BJ (cell line): ENCODE measurements around the gene FRMD3. TPM values are rescaled to one million over a fixed set of nuclear protein-coding genes. Genes with fewer than 3 reads are reported as not detected.
A peak's percentile ranks its signal among the peaks of the same experiment; 100 is the strongest.

Source experiments
- CTCF ChIA-PET: fragments of 350-600 bp; formaldehyde crosslinking; extraction: SDS; loops from one replicate; lab custom pipeline; 2021; ENCODE audit warnings: antibody characterized with exemption, inconsistent platforms; lab: Yijun Ruan, JAX
- POLR2A ChIA-PET: fragments of 300-600 bp; sonication (Branson Sonifier 250); formaldehyde crosslinking; extraction: SDS; loops from one replicate; lab custom pipeline; 2021; ENCODE audit warnings: antibody characterized with exemption; lab: Charles Lee
- DNase-seq: peaks from one replicate; pipeline ENCODE4 v3.0.0-alpha.2; 2011; ENCODE audit warnings: low read depth
- H3K27me3 ChIP-seq: 2 replicates; pipeline ENCODE4 v1.6.0; 2011; ENCODE audit warnings: low read length; ENCODE audit not compliant: control insufficient read depth, insufficient read depth
- H3K36me3 ChIP-seq: 2 replicates; pipeline ENCODE4 v1.5.1; 2011; ENCODE audit warnings: low read length; ENCODE audit not compliant: control insufficient read depth, insufficient read depth
- H3K4me3 ChIP-seq: 2 replicates; pipeline ENCODE4 v1.5.1; 2011; ENCODE audit warnings: low read depth, mild to moderate bottlenecking, control low read depth, low read length
- polyA plus RNA-seq: library from polyadenylated mRNA; depleted of rRNA; stranded (reverse); fragments of >200 nt; gene quantifications from 2 replicates; pipeline ENCODE4 v1.2.3, GENCODE V29; 2011
- TF ChIP-seq, protein P1 (sequence below): IDR thresholded peaks from 2 replicates; pipeline ENCODE4 v1.5.1; 2011; ENCODE audit warnings: low read depth, mild to moderate bottlenecking, control low read depth, inconsistent platforms, low read length, moderate library complexity; ENCODE audit not compliant: insufficient read depth

The FRMD3 gene
- polyA plus RNA-seq, 1 experiment = 0.10 TPM

DNA sequence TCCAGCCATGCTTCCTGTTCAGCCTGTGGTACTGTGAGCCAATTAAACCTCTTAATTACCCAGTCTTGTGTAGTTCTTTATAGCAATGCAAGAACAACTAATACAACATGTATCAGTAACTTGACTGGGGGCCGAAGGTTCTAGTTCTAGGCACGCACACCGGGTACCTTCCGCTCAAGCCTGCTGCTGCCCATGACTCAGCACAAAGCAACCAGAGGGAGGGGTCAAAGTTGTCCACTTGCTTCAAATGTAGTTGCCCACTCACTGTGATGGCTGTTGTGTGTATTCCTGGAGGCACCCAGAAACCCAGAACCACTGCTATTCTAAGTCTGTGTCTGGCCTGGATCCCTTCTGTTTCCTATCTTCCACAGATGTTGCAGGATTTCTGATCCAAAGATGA, 222.6 kb downstream of the FRMD3 start:
- POLR2A ChIA-PET = no interaction called here
- DNase-seq = no peak
- TF ChIP-seq, protein P1, sequence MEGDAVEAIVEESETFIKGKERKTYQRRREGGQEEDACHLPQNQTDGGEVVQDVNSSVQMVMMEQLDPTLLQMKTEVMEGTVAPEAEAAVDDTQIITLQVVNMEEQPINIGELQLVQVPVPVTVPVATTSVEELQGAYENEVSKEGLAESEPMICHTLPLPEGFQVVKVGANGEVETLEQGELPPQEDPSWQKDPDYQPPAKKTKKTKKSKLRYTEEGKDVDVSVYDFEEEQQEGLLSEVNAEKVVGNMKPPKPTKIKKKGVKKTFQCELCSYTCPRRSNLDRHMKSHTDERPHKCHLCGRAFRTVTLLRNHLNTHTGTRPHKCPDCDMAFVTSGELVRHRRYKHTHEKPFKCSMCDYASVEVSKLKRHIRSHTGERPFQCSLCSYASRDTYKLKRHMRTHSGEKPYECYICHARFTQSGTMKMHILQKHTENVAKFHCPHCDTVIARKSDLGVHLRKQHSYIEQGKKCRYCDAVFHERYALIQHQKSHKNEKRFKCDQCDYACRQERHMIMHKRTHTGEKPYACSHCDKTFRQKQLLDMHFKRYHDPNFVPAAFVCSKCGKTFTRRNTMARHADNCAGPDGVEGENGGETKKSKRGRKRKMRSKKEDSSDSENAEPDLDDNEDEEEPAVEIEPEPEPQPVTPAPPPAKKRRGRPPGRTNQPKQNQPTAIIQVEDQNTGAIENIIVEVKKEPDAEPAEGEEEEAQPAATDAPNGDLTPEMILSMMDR = no peak

GRCh38 chr9:83313781-83314180, 224.4 kb downstream of the FRMD3 start:
- TF ChIP-seq, protein P1 = no peak
- no peaks in the 10 kb centered on the region for H3K36me3 ChIP-seq
- ChIA-PET POLR2A (no interaction called here), CTCF (no interaction called here)
- no peaks in the 10 kb centered on the region for H3K27me3 ChIP-seq
- H3K4me3 ChIP-seq = no peak overlapping the region
- no peak for DNase-seq

More for the DNA sequence above, 222.6 kb downstream of the FRMD3 start:
- no peaks in the 10 kb centered on the region for H3K36me3 ChIP-seq
- no peaks in the 10 kb centered on the region for H3K27me3 ChIP-seq
- CTCF ChIA-PET = no interaction called here
- H3K4me3 ChIP-seq = no peak overlapping the region

- ChIA-PET CTCF (interaction anchor here (3.8 kb wide), 1 partner anchor 21 kb away, joined by 12 read pairs; no protein-coding TSS in a partner anchor), POLR2A (no interaction called here)
- TF ChIP-seq, protein P1 = no peak
- H3K4me3 ChIP-seq = no peak overlapping the region
- no peaks in the 10 kb centered on the region for H3K27me3 ChIP-seq
- no peaks in the 10 kb centered on the region for H3K36me3 ChIP-seq
- no peak for DNase-seq
Observed at GRCh38 chr9:83312537-83312936, 225.7 kb downstream of the FRMD3 start.

DNA sequence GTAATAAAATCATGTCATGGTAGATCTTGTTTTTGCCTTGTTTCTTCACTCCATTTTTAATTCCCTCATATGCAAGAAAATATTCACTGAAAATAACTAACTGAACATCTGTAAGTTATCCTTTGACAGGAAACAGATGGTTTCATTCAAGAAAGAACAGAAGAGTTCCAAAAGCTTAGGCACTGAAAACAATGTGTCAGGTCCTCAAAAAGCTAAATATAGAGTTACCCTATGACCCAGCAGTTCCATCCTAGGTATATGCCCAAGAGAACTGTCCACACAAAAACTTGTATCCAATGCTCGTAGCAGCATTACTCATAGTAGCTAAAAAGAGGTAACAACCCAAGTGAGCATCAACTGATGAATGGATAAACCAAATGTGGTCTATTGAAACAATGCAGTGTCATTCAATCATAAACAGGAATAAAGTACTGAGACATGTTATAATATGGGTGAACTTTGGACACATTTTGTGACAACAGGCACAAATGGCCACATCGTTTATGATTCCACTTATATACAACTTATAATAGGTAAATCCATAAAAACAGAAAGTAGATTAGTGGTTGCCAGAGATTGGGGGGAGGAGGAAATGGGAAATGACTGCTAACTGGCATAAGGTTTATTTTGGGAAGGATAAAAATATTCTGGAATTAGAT, 231.0 kb downstream of the FRMD3 start:
- TF ChIP-seq, protein P1 = no peak
- CTCF ChIA-PET = no interaction called here
- POLR2A ChIA-PET = no interaction called here

DNA sequence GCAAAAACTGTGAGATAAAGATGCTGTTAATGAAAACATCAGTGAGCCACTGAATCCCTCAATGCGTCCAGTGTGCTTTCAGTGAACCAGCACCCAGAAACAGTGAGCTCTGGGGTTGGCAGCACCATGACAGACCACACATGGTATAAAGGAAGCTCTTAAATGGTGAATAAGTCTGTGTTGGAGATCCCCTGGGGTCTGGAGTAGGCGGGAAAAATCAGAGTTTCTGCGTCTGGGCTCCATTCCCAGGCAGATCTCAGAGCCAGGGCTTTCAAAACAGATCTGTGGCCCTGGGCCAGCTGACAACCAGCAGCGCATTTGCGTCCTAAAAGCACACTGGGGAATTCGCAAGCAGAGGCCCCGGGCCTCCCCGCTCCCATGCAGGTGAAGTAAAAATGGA, 233.5 kb downstream of the FRMD3 start:
- DNase-seq = peak; percentile 19
- TF ChIP-seq, protein P1 = no peak
- no peaks in the 10 kb centered on the region for H3K36me3 ChIP-seq
- ChIA-PET CTCF (no interaction called here), POLR2A (no interaction called here)
- no peak overlapping the region for H3K4me3 ChIP-seq
- no peaks in the 10 kb centered on the region for H3K27me3 ChIP-seq

More for the DNA sequence above, 231.0 kb downstream of the FRMD3 start:
- Histone ChIP-seq H3K36me3 (no peaks in the 10 kb centered on the region), H3K4me3 (no peak overlapping the region), H3K27me3 (no peaks in the 10 kb centered on the region)
- DNase-seq = no peak
